ENCODE data around the gene SEMA4D. TPM values are rescaled to one million over a fixed set of nuclear protein-coding genes. Genes with fewer than 3 reads are reported as not detected.

SEMA4D gene
- total RNA-seq, 3 donors from 2014 or later, result 20.9 to 26.9 (median 23.1) TPM

DNA sequence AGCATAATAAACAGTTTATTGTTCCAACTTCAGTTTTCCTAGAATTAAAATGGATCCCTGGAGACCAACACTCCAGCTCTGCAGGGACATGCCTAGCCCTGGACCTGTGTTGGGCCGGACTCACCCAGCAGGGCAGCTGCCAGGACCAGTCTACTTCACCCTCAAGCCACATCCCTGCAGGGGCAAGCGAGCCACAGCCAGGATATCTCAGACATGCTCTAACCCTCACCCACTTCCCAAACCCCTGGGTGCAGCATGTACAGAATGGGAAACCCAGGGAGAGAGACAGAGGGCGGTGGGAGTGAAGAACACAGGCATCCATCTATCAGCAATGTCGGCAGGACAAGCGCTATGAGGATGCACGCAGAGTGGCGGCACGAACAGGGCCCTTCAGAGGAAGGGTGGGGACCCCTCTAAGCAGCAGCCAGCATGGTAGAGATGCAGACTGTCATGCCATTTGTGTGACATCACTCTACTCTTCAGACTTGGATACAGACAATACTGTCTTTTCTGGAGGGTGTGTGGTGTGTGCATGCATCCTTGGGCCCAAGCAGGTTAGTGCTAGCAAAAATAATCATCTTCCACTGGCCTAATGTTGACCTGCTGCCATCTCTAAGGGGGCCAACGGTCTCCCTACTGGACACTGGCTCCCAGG is 83.1 kb downstream of the SEMA4D start:
- Histone ChIP-seq H3K36me3 (ENCODE audit: low read depth) (no peaks in the 10 kb centered on the region), H3K9me3 (no peaks in the 10 kb centered on the region), H3K4me1 (ENCODE audit: low read depth) (peaks cover 8% of the 10 kb centered on the region), H3K4me3 (no peak overlapping the region)
- TF ChIP-seq, protein P1, sequence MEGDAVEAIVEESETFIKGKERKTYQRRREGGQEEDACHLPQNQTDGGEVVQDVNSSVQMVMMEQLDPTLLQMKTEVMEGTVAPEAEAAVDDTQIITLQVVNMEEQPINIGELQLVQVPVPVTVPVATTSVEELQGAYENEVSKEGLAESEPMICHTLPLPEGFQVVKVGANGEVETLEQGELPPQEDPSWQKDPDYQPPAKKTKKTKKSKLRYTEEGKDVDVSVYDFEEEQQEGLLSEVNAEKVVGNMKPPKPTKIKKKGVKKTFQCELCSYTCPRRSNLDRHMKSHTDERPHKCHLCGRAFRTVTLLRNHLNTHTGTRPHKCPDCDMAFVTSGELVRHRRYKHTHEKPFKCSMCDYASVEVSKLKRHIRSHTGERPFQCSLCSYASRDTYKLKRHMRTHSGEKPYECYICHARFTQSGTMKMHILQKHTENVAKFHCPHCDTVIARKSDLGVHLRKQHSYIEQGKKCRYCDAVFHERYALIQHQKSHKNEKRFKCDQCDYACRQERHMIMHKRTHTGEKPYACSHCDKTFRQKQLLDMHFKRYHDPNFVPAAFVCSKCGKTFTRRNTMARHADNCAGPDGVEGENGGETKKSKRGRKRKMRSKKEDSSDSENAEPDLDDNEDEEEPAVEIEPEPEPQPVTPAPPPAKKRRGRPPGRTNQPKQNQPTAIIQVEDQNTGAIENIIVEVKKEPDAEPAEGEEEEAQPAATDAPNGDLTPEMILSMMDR (IDR thresholded peaks at IDR 0.05), result no peak
- ATAC-seq (no peak), DNase-seq (no peak)
- intact Hi-C loops (cut with DNase I, micrococcal nuclease), result loop anchor here in 1 of 2 donors (10.0 kb wide), 1 partner anchor 130 kb away; no protein-coding TSS in a partner anchor

DNA sequence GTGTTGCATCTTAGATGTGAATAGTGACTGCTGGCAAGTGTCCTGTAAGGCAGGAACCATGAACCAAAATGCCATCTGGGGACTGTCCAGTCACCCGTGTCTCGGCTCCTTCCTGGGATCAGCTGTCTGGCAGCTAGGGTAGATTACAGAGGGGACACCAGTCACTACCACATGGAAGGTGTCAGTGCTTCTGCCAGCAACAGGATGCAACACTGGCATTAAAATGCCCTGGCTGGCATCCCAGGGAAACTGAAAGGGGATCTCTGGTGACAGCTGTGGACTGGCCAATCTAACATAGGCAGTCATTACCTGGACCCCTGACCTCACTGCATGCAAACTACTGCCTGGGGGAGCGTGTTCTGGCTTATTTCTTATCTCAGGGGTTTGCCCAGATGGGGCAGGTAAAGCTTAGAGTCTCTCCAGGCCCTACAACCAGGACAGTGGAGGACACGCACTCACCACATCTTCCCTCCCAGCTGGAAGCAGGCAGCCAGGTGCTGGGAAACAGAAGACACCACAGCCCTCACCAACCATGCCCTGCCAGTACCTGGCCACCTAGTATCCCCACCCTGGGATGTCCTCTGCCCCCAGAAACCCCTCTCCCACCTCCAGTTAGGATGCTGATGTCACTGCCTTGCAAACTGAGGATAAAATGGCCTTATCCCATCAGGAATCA is 83.8 kb downstream of the SEMA4D start:
- TF ChIP-seq, protein P1 (IDR thresholded peaks at IDR 0.05), result no peak
- intact Hi-C loops (cut with DNase I, micrococcal nuclease), result loop anchor here in 1 of 2 donors (10.0 kb wide), 1 partner anchor 131 kb away; no protein-coding TSS in a partner anchor
- no peak for DNase-seq
- no peak overlapping the region for H3K4me3 ChIP-seq
- H3K4me1 ChIP-seq (ENCODE audit: low read depth), result peaks cover 8% of the 10 kb centered on the region
- ATAC-seq, result no peak
- H3K36me3 ChIP-seq (ENCODE audit: low read depth), result no peaks in the 10 kb centered on the region
- H3K9me3 ChIP-seq, result no peaks in the 10 kb centered on the region

DNA sequence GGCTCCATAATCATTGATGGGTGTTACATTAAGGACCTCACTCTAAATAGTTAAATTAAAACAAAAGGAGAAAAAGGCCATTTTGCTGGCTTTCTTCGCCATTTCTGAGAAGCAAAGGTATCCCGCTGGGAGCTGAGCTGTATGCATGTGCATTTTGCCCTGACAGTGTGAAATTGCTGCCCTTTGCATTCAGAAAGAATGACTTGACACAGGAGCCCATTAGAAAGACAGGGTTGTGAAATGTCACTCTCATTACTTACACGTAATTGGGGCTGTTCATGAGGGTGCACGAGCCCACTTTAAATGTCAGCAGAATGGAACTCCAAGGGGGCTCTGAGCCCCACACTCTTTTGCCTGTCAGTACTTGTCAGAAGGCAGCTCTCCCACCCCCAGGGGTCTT is 85.0 kb downstream of the SEMA4D start:
- no peak overlapping the region for H3K4me3 ChIP-seq
- TF ChIP-seq, protein P1 (IDR thresholded peaks at IDR 0.05), result no peak
- DNase-seq, result no peak
- H3K9me3 ChIP-seq, result no peaks in the 10 kb centered on the region
- H3K4me1 ChIP-seq (ENCODE audit: low read depth), result peaks cover 8% of the 10 kb centered on the region
- ATAC-seq, result no peak
- intact Hi-C loops (cut with DNase I, micrococcal nuclease), result loop anchor here in 1 of 2 donors (10.0 kb wide), 1 partner anchor 132 kb away; no protein-coding TSS in a partner anchor
- no peaks in the 10 kb centered on the region for H3K36me3 ChIP-seq (ENCODE audit: low read depth)

DNA sequence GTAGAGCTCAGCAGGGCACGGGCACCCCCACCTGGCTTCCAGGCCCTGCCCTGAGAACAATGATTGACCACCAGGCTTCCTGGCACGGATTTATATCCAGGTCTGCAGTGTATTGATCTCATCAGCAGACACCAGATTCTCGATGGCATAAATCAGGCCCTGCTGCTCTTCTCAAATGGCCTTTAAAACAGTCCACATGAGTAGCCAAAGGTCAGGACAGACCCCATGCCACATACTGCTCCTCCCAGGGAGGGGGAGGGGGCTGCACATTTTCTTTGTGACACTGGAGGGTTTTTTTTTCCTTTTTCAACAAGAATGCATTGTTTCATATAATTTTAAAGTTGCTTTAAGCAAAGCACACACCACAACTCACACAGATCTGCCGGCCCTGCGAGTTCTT is 85.4 kb downstream of the SEMA4D start:
- ATAC-seq (no peak), DNase-seq (no peak)
- Histone ChIP-seq H3K9me3 (no peaks in the 10 kb centered on the region), H3K36me3 (ENCODE audit: low read depth) (no peaks in the 10 kb centered on the region), H3K4me3 (no peak overlapping the region), H3K4me1 (ENCODE audit: low read depth) (peaks cover 8% of the 10 kb centered on the region)
- intact Hi-C loops (cut with DNase I, micrococcal nuclease), result loop anchor here in 1 of 2 donors (10.0 kb wide), 1 partner anchor 132 kb away; no protein-coding TSS in a partner anchor
- TF ChIP-seq, protein P1 (IDR thresholded peaks at IDR 0.05), result no peak

DNA sequence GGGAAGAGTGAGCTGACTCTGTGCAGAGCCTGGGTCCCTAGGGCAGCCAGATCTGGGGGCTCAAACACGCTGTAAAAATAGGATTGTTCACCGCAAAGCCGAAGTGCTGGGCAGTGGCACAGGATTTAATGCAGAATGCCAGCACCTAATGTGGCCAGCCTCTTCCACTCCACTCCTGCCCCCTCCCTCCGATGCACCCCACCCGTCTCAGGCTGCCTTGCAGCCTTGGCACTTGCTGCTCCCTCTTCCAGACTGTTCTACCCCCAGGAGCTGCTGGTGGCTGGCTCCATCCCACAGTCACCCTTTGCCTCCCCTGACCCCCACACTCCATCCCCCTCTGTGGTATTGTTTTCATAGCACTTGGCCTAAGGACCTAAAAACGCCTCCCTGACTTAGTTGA is 86.2 kb downstream of the SEMA4D start:
- intact Hi-C loops (cut with DNase I, micrococcal nuclease), result loop anchor here in 1 of 2 donors (10.0 kb wide), 1 partner anchor 133 kb away; no protein-coding TSS in a partner anchor
- no peak for ATAC-seq

More for the DNA sequence above, 86.2 kb downstream of the SEMA4D start:
- no peak for DNase-seq
- TF ChIP-seq, protein P1 (IDR thresholded peaks at IDR 0.05), result no peak
- H3K4me3 ChIP-seq, result no peak overlapping the region
- no peaks in the 10 kb centered on the region for H3K36me3 ChIP-seq (ENCODE audit: low read depth)
- peaks cover 4% of the 10 kb centered on the region for H3K9me3 ChIP-seq
- H3K4me1 ChIP-seq (ENCODE audit: low read depth), result peaks cover 8% of the 10 kb centered on the region

All from mucosa of descending colon (tissue), 3 donors.